IMR-90 (cell line): ENCODE measurements around the gene MDFI. TPM values are rescaled to one million over a fixed set of nuclear protein-coding genes. Genes with fewer than 3 reads are reported as not detected.

ENCODE experiments used
- ATAC-seq: fragments of 200-7000 bp; cut with Tn5 transposase; 2 replicates; pipeline ENCODE4 v1.9.1; 2020; ENCODE audit warnings: low read depth, mild to moderate bottlenecking, moderate library complexity
- BruUV-seq: library from RNA; stranded (reverse); fragments of 400-500 nt; replicated peaks from 2 replicates; lab custom pipeline; 2021; lab: Mats Ljungman, UMichigan
- CTCF ChIA-PET: fragments of 300-600 bp; formaldehyde crosslinking; extraction: SDS; loops from one replicate; lab custom pipeline; 2021; ENCODE audit warnings: antibody characterized with exemption; lab: Yijun Ruan, JAX
- POLR2A ChIA-PET: fragments of 300-600 bp; sonication (Branson Sonifier 250); formaldehyde crosslinking; loops from one replicate; lab custom pipeline; 2022; ENCODE audit warnings: antibody characterized with exemption; ENCODE audit not compliant: unreplicated experiment; lab: Charles Lee
- DNase-seq: peaks from one replicate; pipeline ENCODE4 v3.0.0; 2013
- H2AFZ ChIP-seq: replicated peaks from 2 replicates; pipeline ENCODE3; 2013; ENCODE audit warnings: low read length, mild to moderate bottlenecking; ENCODE audit not compliant: poor library complexity
- H2AK5ac ChIP-seq: 2 replicates; pipeline ENCODE4 v1.6.1; 2013; ENCODE audit warnings: low read depth, low read length, inconsistent platforms
- H2AK9ac ChIP-seq: replicated peaks from 2 replicates; pipeline ENCODE3; 2013; ENCODE audit warnings: mild to moderate bottlenecking, low read depth, low read length, moderate library complexity; ENCODE audit not compliant: poor library complexity
- H2BK120ac ChIP-seq: 2 replicates; pipeline ENCODE4 v1.6.1; 2013; ENCODE audit warnings: low read depth, low read length, inconsistent platforms
- H2BK15ac ChIP-seq: 3 replicates; pipeline ENCODE4 v1.6.1; 2013; ENCODE audit warnings: low read depth, low read length, inconsistent platforms
- H2BK20ac ChIP-seq: 2 replicates; pipeline ENCODE4 v1.6.1; 2013; ENCODE audit warnings: low read depth, mild to moderate bottlenecking, inconsistent platforms, low read length, moderate library complexity
- H2BK5ac ChIP-seq: 2 replicates; pipeline ENCODE4 v1.6.1; 2013; ENCODE audit warnings: mild to moderate bottlenecking, low read depth, low read length, inconsistent platforms; ENCODE audit not compliant: poor library complexity, severe bottlenecking
- H3K14ac ChIP-seq: replicated peaks from 2 replicates; pipeline ENCODE4 v1.6.1; 2013; ENCODE audit warnings: low read depth, low read length, inconsistent platforms
- H3K18ac ChIP-seq: 2 replicates; pipeline ENCODE4 v1.6.1; 2013; ENCODE audit warnings: low read depth, low read length, control low read depth
- H3K23ac ChIP-seq: 2 replicates; pipeline ENCODE4 v1.6.1; 2013; ENCODE audit warnings: low read depth, low read length, inconsistent platforms
- H3K27ac ChIP-seq: 2 replicates; pipeline ENCODE4 v1.5.1; 2013; ENCODE audit warnings: mild to moderate bottlenecking, control low read depth, low read length; ENCODE audit not compliant: insufficient read depth
- H3K27me3 ChIP-seq: 2 replicates; pipeline ENCODE4 v1.6.1; 2013; ENCODE audit warnings: low read length; ENCODE audit not compliant: control insufficient read depth, insufficient read depth
- H3K36me3 ChIP-seq: 2 replicates; pipeline ENCODE4 v1.6.1; 2013; ENCODE audit warnings: low read length, mixed read lengths; ENCODE audit not compliant: control insufficient read depth, insufficient read depth
- H3K4ac ChIP-seq: 2 replicates; pipeline ENCODE4 v1.6.1; 2013; ENCODE audit warnings: low read depth, low read length, inconsistent platforms
- H3K4me1 ChIP-seq: 2 replicates; pipeline ENCODE4 v1.6.1; 2013; ENCODE audit warnings: low read length, mixed read lengths; ENCODE audit not compliant: control insufficient read depth, insufficient read depth
- H3K4me2 ChIP-seq: 2 replicates; pipeline ENCODE4 v1.6.1; 2013; ENCODE audit warnings: low read depth, mild to moderate bottlenecking, control low read depth, low read length, moderate library complexity
- H3K4me3 ChIP-seq: 2 replicates; pipeline ENCODE4 v1.5.1; 2013; ENCODE audit warnings: low read depth, mild to moderate bottlenecking, control low read depth, low read length, moderate library complexity; ENCODE audit not compliant: insufficient read depth
- H3K56ac ChIP-seq: 2 replicates; pipeline ENCODE4 v1.6.1; 2013; ENCODE audit warnings: low read length, inconsistent platforms; ENCODE audit not compliant: insufficient read depth; ENCODE audit errors: extremely low read depth
- H3K79me1 ChIP-seq, 2 experiments: 2 replicates each; pipeline ENCODE4 v1.6.1; 2013; ENCODE audit warnings: low read length in 2 of 2, inconsistent platforms in 1 of 2, low read depth in 1 of 2
- H3K9ac ChIP-seq: 2 replicates; pipeline ENCODE4 v1.6.1; 2013; ENCODE audit warnings: low read depth, low read length, control low read depth
- H3K9me1 ChIP-seq: 2 replicates; pipeline ENCODE4 v1.6.1; 2013; ENCODE audit warnings: low read length, inconsistent platforms; ENCODE audit not compliant: insufficient read depth
- H3K9me3 ChIP-seq: 2 replicates; pipeline ENCODE4 v1.6.1; 2013; ENCODE audit warnings: low read length; ENCODE audit not compliant: control insufficient read depth, insufficient read depth
- H4K20me1 ChIP-seq: 2 replicates; pipeline ENCODE4 v1.6.1; 2013; ENCODE audit warnings: low read length, inconsistent platforms; ENCODE audit not compliant: insufficient read depth
- H4K5ac ChIP-seq: 2 replicates; pipeline ENCODE4 v1.6.1; 2013; ENCODE audit warnings: mild to moderate bottlenecking, low read depth, low read length, control low read depth
- H4K8ac ChIP-seq, 2 experiments: 2 replicates each; pipeline ENCODE4 v1.6.1; 2013; ENCODE audit warnings: low read depth in 2 of 2, low read length in 2 of 2, control low read depth in 1 of 2, inconsistent platforms in 1 of 2
- H4K91ac ChIP-seq: 2 replicates; pipeline ENCODE4 v1.6.1; 2013; ENCODE audit warnings: low read depth, low read length, inconsistent platforms; ENCODE audit not compliant: insufficient read depth
- FOS ChIP-seq: fragments of 150-350 bp; IDR thresholded peaks from 2 replicates; pipeline ENCODE4 v1.6.1; 2016; ENCODE audit warnings: low read depth, low read length
- WGBS, 2 experiments: methylation state at CpG; one replicate each; pipeline versions ENCODE4 v1.1.5 to v1.1.7; 2013; ENCODE audit warnings: missing lambda C conversion rate in 2 of 2; ENCODE audit not compliant: insufficient read length in 1 of 2; ENCODE audit errors: extremely low coverage in 2 of 2; 5-methylcytosine and 5-hydroxymethylcytosine counted together
- dilution Hi-C: fragments of 300-500 bp; cut with HindIII; formaldehyde crosslinking; loops from one replicate; pipeline ENCODE4 v1.14.3; 2018; ENCODE audit warnings: low sequenced_read_pairs; ENCODE audit not compliant: unreplicated experiment
- in situ Hi-C: fragments of 300-500 bp; cut with MboI; formaldehyde crosslinking; loops from 3 replicates; pipeline ENCODE4 v1.14.3; 2019; ENCODE audit warnings: low sequenced_read_pairs, inconsistent platforms, mixed read lengths
- intact Hi-C: fragments of 100-400 bp; cut with micrococcal nuclease; formaldehyde crosslinking; loops from 2 replicates; pipeline ENCODE4 v1.10.0; 2022
- polyA plus RNA-seq, 3 experiments: library from polyadenylated mRNA; depleted of rRNA; stranded (reverse); fragments of >200 nt; gene quantifications; 2 replicates each; pipeline ENCODE4 v1.2.3, GENCODE V29; 2012; ENCODE audit warnings: low replicate concordance in 1 of 3
- total RNA-seq: library from RNA; depleted of rRNA; stranded (reverse); fragments of >200 nt; gene quantifications from 2 replicates; pipeline ENCODE4 v1.2.3, GENCODE V29; 2012

The MDFI gene
- total and polyA plus RNA-seq, 2 of the 4 experiments (the other 2 are of a cell fraction): 0.18 to 0.29 TPM

- Histone ChIP-seq H2BK15ac (no peak overlapping the region), H3K56ac (no peak overlapping the region), H3K27me3 (peaks cover 21% of the 10 kb centered on the region), H2BK120ac (no peak overlapping the region), H2BK20ac (no peak overlapping the region), H2AFZ (no peak overlapping the region), H3K4me3 (no peak overlapping the region), H2AK9ac (no peak overlapping the region), H2BK5ac (no peak overlapping the region), H3K9ac (no peak overlapping the region), H3K4me2 (no peak overlapping the region), H3K18ac (no peak overlapping the region), H4K5ac (no peak overlapping the region), H3K9me3 (peaks cover 7% of the 10 kb centered on the region; the same call in 1 of the 2 replicates), H2AK5ac (no peak overlapping the region), H3K36me3 (no peaks in the 10 kb centered on the region), H3K79me1 (no peaks in the 10 kb centered on the region), H3K23ac (no peak overlapping the region), H3K4ac (no peak overlapping the region), H3K27ac (no peak overlapping the region), H4K8ac (no peak overlapping the region), H3K14ac (no peak overlapping the region), H3K9me1 (no peaks in the 10 kb centered on the region), H4K91ac (no peak overlapping the region), H4K20me1 (no peaks in the 10 kb centered on the region), H3K4me1 (no peaks in the 10 kb centered on the region)
- intact Hi-C loops (no loop called here), in situ Hi-C loops (no loop called here), dilution Hi-C loops (no loop called here)
- no TSS peak for BruUV-seq
- no peak for TF ChIP-seq FOS
- ChIA-PET POLR2A (no interaction called here), CTCF (interaction anchor here (2.7 kb wide), 1 partner anchor 12 kb away, joined by 7 read pairs; no protein-coding TSS in a partner anchor)
- ATAC-seq (no peak), DNase-seq (no peak)
- no CpG with 5 or more reads among the region's 2 CpGs for WGBS, 2 experiments
These were observed 23.6 kb upstream of the MDFI start for GRCh38 chr6:41614715-41615114.
